ENCODE measurements around the gene TMEM19.
A peak's percentile ranks its signal among the peaks of the same experiment; 100 is the strongest.

TMEM19 gene

DNA sequence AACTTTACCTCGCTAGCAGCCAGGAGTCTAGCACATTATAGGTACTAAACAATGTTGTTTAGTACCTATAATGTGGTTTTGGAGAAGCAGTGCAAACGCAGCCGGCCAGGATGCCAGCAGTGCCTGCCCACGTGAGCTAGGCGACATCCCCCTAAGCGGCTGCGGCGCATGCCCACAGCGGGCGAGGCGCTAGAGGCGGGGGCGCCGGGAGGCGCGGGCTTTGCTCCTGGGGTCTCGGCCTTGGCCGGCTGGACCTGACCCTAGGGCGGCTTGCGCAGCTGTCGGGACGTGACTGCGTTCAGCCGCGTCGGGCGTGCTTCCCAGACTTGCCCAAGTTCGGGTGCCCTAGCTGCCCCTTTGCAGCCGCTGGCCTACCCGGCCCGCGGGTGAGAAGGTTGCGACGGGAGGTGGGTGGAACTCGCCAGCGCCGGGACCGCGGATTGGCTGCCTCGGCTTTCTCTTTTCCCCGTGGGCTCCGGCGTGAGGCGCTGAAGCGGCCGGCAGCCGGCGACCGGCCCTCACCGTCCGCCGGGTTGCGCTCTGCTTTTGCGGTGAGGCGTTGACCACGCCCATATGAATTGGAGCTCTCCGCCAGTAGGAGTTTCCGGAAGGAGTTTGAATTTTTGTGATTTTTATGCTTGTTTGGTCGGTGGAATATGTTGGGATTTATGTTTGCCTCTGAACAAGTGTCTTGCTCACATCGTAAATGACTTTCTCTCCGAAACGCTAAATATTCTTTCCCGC lies at the start of gene TMEM19:
Gene TMEM19 (plus strand): TSS at position 169 of the 744 bp plus-strand sequence. CDS start 599 bp downstream, outside the sequence.
- DNase-seq (ENCODE audit: low spot score), result peak; percentile 95

DNA sequence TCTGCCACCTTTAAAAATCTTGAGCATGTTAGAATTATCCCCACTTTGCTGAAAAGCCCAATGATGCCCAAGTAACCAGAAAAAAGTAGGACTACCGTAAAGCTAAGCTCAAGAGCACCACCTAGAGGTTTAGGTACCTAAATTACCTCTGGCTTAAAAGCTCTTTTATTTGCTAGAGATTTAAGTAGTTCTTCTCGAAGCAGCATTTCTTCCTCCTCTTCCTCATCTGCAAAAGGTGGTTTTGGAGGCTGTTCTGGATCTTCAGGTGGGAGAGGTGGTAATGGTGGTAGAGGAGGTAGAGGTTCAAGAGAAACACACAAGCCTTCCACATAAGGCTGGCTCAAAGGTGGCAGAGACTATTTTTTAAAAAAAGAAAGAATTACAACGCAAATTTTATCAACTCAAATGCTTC lies 49.2 kb upstream of the TMEM19 start:
- peak; percentile 55 for DNase-seq (ENCODE audit: low spot score)

DNA sequence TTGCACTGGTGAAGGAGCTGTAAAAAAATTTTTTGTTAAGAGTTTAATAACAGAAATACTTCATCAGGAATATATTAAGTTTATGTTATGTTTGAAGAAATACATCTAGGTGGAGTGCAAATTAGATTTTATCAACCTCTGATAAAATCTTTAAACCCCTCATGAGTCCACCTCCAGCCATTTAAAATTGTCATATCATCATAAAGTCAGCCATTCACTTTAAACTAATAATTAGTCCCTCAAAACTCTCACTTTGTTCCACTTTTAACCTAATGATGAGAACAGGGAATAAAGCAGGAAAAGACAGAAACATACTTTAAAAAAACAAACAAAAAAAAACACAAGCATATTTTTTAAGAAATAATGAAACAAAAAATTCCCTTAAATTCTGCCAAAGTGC lies 47.4 kb upstream of the TMEM19 start:
- DNase-seq (ENCODE audit: low spot score), result no peak

DNA sequence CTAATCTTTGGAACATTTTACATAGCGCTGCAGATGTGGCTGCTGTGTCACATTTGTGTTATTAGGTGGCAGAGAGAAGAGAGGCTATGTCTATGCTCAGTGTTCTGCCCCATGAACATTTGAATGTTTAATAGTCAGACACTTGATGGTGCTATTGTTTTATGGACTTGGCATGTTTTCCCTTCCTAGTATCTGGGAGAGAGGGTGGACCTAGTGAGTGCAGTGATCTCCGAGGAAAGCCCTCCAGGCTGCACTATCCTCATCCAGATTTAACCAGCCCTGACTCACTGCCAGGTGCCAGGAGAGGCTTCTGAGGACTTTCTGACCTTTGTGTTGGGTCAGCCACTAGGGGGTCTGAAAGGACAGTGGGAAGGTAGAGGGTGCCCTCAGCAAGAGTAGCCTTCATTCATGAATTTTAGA lies 46.5 kb upstream of the TMEM19 start:
- DNase-seq (ENCODE audit: low spot score), result peak; percentile 12

DNA sequence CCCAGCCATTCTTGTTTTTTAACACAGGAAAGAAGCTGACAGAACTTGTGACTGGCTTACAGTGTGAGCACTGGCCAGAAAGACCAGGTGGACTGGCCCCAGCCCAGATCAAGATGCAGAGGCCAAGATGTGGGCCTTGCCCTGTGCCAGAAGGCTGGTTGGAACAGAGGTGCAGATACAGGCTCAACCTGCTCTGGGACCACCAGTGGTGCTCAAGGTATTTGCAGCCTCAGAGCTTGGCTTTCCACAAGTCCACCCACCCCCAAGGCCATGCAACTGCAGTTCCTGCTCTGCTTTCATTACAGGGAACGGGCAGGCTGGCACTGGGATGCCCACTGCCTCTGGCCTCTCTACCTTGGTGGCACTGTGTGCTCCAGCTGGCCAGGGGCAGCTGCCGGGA lies 45.6 kb upstream of the TMEM19 start:
- DNase-seq (ENCODE audit: low spot score), result no peak

DNA sequence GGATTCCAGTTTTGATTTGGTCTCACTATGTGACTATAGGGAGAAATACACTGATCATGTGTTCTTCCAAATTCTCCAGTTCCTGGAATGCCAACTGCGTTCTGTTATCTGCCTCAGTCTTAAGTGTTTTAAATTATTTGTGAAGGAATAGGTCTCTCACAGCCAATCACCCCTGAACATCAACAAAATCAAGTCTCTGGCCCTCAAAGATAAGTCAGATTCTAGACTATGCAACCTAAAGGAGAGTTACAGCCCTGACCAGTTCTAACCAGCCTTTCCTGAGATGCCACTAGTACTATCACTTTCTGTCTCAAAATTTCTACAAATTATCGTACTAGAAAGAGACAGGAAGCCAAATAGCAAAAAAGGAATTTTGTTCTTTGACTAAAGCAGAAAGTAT lies 44.5 kb upstream of the TMEM19 start:
- no peak for DNase-seq (ENCODE audit: low spot score)

DNA sequence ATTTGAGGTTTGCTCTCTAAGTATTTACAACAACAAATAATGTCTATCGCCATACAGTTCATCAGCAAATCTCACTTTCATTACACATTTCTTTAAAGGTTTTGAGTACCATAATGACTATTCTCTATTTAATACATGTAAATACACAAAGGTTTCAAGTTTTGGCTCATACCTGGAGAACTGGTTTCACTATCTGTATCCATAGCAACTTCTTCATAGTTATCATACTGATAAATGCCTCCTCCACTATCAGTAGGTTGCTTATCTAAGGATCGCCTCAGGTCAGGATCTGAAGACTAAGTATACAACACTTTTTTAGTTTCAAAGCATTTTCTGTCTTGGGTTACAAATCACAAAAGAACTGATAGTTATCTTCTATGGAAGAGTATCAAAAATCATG lies 43.6 kb upstream of the TMEM19 start:
- DNase-seq (ENCODE audit: low spot score), result no peak

DNA sequence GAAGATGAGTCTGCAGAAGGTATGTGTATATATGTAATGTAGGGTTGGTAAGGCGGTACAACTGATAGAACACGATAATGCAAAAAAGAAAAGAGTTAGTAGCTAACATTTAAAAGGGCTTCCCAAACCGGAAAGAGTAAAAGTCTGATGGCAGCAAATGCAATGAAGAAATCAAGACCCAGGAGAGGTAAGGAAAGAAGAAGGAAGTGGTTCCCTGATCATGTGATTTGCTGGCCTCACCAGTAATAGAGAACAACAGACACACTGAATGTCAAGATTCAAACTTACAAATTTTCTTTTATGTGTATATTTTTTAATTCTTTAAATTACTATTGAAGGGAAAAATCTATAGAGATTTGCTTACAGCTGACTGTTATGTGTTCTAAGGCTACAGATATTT lies 40.6 kb upstream of the TMEM19 start:
- no peak for DNase-seq (ENCODE audit: low spot score)

DNA sequence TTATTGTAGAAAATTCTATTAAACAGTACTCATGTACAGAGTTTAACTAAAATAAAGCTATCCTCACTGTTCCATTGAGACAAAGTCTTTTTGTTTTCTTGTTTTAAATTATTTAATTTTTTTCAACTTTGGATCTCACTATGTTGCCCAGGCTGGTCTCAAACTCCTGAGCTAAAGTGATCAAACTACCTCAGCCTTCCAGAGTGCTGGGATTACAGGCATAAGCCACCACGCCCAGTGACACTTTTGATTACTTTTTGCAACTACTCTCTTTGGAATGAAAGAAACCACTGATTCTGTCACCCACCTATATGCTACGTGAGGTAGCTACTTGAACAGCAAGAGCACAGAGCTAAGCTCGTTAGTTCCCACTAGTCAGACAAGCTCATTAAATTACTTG lies 39.4 kb upstream of the TMEM19 start:
- no peak for DNase-seq (ENCODE audit: low spot score)

DNA sequence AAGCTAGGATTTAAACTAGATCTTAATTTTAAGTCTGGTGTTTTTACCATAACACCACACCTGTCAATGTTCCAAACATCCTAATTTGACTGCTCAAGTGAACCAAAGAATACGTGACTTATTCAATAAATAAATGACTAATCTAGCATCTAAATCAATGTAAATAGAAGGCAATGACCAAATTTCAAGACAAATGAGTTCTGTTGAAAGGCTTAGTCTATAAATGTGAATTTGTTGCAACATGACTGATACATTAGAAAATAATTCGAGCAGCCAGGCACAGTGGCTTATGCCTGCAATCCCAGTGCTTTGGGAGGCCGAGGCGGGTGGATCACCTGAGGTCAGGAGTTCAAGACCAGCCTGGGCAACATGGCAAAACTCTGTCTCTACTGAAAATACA lies 37.3 kb upstream of the TMEM19 start:
- no peak for DNase-seq (ENCODE audit: low spot score)

DNA sequence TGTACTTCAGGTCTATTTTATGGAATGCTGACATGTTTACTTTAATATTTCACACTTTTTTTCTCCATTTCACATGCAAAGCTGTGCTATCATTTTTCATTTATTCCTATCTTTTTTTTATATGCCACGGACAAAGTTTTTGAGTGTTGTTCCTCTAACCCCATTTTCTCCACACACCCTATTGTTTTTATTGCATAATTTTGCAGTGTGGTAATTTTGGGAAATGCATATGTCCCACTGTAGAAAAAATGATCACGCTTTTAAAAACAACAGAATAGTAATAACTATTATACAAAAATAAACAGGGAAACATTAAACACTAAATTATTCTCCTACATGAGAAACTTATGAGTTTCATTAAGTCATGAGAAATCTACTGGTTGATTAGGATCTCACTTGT lies 36.5 kb upstream of the TMEM19 start:
- no peak for DNase-seq (ENCODE audit: low spot score)

DNA sequence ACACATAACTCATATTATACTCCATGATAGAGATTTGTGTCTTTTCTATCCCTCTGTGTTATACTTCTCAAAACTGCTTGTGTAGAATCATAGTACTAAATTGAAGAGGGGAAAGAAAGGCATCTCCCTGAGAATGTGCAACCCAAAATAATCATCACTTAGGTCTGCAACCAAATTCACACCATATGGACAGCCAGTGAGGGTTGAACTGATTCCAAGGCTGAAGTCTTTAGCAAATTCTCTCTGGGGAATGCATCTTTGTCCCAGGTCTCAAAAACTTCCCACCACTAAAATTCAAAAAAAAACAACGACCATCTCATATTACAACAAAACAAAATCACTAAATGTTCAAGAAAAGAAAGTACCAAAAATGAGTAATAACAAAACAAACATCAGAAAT lies 33.2 kb upstream of the TMEM19 start:
- no peak for DNase-seq (ENCODE audit: low spot score)

DNA sequence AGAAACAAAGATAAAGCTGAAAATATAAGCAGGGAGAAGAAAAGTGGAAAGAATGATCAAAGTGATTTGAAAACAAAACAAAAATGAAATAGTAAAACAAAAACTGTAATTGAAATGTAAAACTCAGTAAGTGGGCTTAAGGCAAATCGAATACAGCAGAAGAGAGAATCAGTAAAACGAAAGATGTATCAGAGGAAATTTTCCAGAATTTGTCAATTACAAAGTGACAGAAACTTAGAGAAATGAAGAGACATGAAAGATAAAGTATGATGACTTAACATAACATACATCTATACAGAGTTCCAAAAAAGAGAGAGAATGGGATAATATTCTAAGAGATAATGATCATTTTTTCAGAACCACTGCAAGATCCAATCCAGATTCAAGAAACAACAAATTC lies 32.7 kb upstream of the TMEM19 start:
- DNase-seq (ENCODE audit: low spot score), result no peak

DNA sequence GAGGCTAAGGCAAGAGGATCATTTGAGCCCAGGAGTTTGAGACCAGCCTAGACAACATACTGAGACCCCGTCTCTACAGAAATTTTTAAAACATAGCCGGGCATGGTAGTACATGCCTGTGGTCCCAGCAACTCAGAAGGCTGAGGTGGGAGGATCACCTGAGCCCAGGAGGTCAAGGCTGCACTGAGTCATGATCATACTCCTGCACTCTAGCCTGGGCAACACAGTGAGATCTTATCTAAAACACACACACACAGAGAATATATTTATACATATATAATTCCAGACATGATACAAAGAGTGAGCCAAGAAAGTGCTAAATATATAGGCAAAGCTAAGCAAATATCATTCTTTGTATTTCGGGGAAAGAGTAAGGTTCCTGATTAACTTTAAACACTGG lies 31.7 kb upstream of the TMEM19 start:
- no peak for DNase-seq (ENCODE audit: low spot score)

DNA sequence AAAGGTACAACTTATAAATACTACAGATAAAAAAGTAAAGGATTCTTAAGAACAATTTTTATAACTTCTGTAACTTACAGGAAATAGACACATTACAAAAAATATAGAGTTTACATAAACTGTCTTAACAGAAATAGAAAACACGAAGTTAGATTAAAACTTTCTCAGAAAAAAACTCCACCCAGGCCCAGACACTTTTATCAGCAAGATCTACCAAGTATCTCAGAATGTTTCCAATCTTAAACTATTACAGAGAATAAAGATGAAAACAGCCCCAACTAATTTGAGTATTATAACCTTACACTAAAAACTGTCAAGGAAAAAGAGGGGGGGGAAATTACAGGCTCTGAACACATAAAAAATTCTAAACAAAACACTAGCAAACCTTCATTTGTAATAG lies 30.4 kb upstream of the TMEM19 start:
- no peak for DNase-seq (ENCODE audit: low spot score)

DNA sequence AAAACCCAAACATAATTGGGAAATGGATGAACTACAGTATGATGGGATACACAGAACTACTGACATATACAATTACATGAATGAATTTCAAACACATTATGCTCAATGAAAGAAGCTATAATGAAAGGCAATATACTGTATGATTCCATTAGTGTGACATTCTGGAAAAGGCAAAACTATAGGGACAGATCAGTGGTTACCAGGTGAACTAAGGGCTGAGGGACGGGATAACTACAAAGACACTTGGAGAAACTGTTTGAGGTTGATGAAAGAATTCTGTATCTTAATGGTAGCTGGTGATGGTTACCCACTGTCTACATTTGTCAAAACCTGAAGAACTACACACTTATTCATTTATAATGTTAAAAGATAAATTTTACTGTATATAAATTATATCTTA lies 30.0 kb upstream of the TMEM19 start:
- DNase-seq (ENCODE audit: low spot score), result no peak

DNA sequence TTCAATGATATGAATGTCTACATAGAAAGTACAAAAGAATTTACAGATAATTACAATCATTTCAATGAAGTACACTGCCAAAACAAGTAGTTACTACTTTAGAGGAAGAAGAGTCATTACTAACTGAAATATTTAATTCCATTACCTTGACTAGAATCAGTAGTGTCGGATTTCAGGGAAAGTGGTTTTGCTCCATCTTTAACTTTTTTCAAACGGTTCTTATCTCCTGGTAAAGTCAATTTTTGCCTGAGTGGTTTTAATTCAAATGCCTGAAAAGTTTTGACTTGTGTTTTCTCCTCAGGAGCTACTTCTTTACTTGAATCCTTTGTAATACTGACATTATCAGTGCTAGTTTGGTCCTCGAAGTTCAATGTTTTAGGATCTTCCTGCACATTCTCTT lies 29.1 kb upstream of the TMEM19 start:
- DNase-seq (ENCODE audit: low spot score), result no peak

DNA sequence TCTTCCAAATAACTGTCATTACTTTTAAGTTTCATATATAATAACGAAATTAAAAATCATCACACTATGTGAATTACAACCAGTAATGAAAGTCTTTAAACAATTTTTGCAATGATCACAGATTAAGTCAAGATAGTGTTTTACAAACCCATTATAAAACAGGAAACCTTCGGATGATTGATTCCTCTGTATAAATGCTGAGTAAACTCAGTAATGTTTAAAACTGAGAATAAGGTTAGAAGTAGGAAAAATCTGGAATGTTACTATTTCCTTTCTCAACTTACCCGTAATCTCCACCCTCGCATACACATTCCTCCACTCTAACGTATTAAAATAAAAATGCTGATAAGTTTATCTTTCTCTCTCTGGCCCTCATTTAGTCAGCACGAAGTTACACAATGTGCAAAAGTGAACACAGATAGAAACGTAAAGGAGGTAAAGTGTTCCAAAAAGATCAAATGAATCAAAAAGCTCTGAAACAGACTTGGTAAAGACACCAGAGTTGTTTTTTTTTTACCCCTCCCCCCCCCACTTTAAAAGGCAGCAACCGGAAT lies 23.8 kb upstream of the TMEM19 start:
- no peak for DNase-seq (ENCODE audit: low spot score)

DNA sequence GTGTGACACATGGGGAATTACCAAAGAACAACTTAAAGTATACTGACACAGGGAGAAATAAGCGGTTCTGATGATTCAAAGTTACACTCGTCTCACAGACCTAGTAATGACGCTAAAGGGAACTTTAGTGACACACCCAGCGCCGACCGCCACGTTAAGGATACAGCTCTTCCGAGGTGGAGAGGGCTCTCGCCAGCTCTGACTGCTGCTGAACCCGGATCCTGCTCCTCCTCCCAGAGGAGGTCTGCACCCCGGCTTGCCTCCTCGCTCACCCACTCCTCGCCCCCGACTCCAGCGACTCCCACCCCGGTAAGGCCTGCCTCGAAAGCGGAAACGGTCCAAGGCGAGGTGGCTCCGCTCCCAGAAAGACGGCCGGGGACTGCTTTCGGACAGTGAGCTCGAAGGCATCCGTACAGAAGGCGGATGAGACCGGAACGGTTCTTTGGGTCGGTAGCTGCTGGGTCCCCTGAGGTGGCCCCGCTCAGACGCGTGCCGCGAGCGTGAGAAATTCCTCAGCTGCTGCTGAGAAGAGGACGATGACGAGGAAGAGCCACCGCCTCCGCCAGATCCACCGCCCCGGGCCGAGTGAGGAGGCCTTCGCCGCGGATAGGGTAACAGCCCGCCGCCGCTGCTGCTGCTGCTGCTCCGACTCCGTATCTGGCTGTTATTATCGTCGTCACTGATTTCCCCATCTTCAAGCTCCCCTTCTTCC lies 22.9 kb upstream of the TMEM19 start:
- DNase-seq (ENCODE audit: low spot score), result peak; percentile 68

DNA sequence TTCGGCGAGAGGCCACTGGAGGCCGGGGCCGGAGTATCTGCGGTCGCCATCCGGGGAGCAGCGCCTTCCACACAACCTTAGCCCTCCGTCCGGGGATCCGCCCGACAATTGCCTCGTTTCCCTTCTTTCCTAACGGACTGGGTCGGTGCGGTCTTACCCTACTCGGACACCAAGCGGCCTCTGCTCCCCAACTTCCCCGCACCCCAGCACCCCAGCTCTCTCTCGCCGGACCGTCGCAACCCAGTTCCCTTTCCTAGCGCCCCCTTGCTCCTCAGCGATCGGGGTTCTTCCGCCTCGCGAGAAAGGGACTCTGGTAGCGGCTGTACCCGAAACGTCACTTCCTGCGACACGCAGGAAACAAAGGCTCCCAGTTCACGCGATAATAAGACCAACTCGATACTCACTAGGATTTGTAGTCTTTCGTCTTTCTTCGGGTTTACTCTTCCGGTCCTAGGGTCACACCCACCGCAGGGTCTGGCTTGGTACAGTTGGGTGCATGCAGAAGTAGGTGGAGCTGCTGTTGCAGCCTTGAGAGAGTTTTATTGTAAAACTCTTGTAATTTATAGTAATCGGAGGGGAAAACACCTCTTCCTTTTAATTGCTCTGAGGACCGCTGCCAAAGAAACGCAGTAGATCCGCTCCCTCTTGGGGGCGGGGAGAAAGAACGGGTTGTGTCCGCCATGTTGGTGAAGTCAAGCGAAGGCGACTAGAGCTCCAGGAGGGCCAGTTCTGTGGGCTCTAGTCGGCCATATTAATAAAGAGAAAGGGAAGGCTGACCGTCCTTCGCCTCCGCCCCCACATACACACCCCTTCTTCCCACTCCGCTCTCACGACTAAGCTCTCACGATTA lies 22.1 kb upstream of the TMEM19 start, which contains the start of the genes THAP2 and ZFC3H1:
Gene THAP2 (plus strand): TSS at position 741 of the 850 bp plus-strand sequence. CDS start 209 bp downstream, outside the sequence.
Gene ZFC3H1 (minus strand): TSS at position 288 of the 850 bp plus-strand sequence. CDS start 238 bp downstream, at position 50.
- DNase-seq (ENCODE audit: low spot score), result peak; percentile 91

DNA sequence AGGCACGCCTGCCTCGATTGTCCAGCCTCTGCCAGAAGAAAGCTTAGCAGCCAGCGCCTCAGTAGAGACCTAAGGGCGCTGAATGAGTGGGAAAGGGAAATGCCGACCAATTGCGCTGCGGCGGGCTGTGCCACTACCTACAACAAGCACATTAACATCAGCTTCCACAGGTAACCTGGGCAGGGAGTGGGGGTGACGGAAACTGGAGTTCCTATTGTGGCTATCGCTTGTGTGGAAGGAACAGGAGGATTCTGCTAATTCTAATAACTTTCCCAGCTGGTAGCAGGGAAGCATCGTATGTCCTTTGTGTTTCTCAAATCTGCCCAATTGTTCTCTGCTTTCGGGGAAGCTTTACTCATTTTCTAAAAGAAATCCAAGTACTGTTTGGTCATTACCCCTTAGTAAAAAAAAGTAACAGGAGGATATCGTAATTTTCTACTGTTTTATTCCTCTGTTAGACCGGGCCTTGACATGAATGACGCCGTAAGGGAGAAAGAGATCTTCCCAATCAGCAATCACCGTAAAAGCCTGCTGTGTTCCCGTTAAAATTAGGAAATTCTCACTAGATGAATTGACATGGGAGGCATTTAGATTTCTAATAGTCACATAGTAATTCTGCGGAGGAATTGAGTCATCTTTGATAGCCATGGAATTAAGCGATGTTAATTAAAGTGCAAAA lies 21.3 kb upstream of the TMEM19 start:
- DNase-seq (ENCODE audit: low spot score), result no peak

DNA sequence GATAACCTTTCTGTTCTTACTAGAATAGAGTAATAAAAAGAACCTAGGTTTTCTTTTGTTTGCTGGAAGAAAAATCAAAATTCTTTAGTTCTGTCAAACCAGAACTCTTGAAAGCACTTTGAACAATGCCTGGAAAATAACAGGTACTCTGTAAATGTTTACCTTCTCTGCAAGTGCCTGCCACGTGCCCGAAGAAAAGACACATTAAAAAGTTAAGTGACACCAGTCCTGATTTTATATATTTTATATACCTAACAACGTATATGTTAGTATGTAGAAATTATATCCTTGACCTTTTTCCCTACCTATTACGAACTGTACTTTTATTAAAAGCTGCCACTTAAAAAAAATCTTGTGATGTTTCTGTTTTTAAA lies 20.8 kb upstream of the TMEM19 start:
- no peak for DNase-seq (ENCODE audit: low spot score)

All from D341Med (cell line).